Measurements from ENCODE around the gene RGS12. TPM values are rescaled to one million over a fixed set of nuclear protein-coding genes. Genes with fewer than 3 reads are reported as not detected.
A peak's percentile ranks its signal among the peaks of the same experiment; 100 is the strongest.

Gene RGS12
- total RNA-seq, 1 donor from 2014 or later = 28.2 TPM

- H3K4me1 ChIP-seq (ENCODE audit: control insufficient read depth in 3 of 3, insufficient read depth in 3 of 3, low read length in 3 of 3) = peaks cover 0 to 13% (median 0%) of the 10 kb centered on the region in 3 donors
- H3K36me3 ChIP-seq (ENCODE audit: control insufficient read depth in 3 of 3, insufficient read depth in 3 of 3, low read length in 3 of 3) = peaks cover 3 to 14% (median 6%) of the 10 kb centered on the region in 3 donors
- H3K9me3 ChIP-seq (ENCODE audit: control insufficient read depth in 3 of 3, low read length in 3 of 3) = no peaks in the 10 kb centered on the region
- no peak within 1 kb of the TSS for H3K27ac ChIP-seq (ENCODE audit: low read depth, low read length)
- no peaks in the 10 kb centered on the region for H3K27me3 ChIP-seq (ENCODE audit: control insufficient read depth in 3 of 3, insufficient read depth in 3 of 3, low read length in 3 of 3)
- peak within 1 kb of the TSS in 1 of 3 donors; percentile 25 for H3K9ac ChIP-seq (ENCODE audit: low read depth in 1 of 3, low read length in 3 of 3)
- H3K4me3 ChIP-seq (ENCODE audit: low read length in 3 of 3) = no peak within 1 kb of the TSS
Observed at GRCh38 chr4:3248811-3249661, 43.8 kb upstream of the RGS12 start, which contains the start of gene MSANTD1. TSS of gene MSANTD1 (plus strand) at chr4:3249159. CDS start at chr4:3249223, 64 bp downstream.

GRCh38 chr4:3249711-3250437, 42.9 kb upstream of the RGS12 start:
- Histone ChIP-seq H3K9me3 (ENCODE audit: control insufficient read depth in 3 of 3, low read length in 3 of 3) (no peaks in the 10 kb centered on the region), H3K36me3 (ENCODE audit: control insufficient read depth in 3 of 3, insufficient read depth in 3 of 3, low read length in 3 of 3) (peaks cover 3 to 14% (median 5%) of the 10 kb centered on the region in 3 donors), H3K9ac (ENCODE audit: low read depth in 1 of 3, low read length in 3 of 3) (no peak overlapping the region), H3K27ac (ENCODE audit: low read depth, low read length) (no peak overlapping the region), H3K4me3 (ENCODE audit: low read length in 3 of 3) (no peak overlapping the region), H3K27me3 (ENCODE audit: control insufficient read depth in 3 of 3, insufficient read depth in 3 of 3, low read length in 3 of 3) (no peaks in the 10 kb centered on the region), H3K4me1 (ENCODE audit: control insufficient read depth in 3 of 3, insufficient read depth in 3 of 3, low read length in 3 of 3) (peaks cover 0 to 13% (median 0%) of the 10 kb centered on the region in 3 donors)

GRCh38 chr4:3250438-3250955, 42.3 kb upstream of the RGS12 start:
- Histone ChIP-seq H3K27ac (ENCODE audit: low read depth, low read length) (no peak overlapping the region), H3K36me3 (ENCODE audit: control insufficient read depth in 3 of 3, insufficient read depth in 3 of 3, low read length in 3 of 3) (peaks cover 3 to 15% (median 5%) of the 10 kb centered on the region in 3 donors), H3K27me3 (ENCODE audit: control insufficient read depth in 3 of 3, insufficient read depth in 3 of 3, low read length in 3 of 3) (no peaks in the 10 kb centered on the region), H3K4me1 (ENCODE audit: control insufficient read depth in 3 of 3, insufficient read depth in 3 of 3, low read length in 3 of 3) (peaks cover 0 to 13% (median 0%) of the 10 kb centered on the region in 3 donors), H3K9ac (ENCODE audit: low read depth in 1 of 3, low read length in 3 of 3) (no peak overlapping the region), H3K4me3 (ENCODE audit: low read length in 3 of 3) (no peak overlapping the region), H3K9me3 (ENCODE audit: control insufficient read depth in 3 of 3, low read length in 3 of 3) (no peaks in the 10 kb centered on the region)

GRCh38 chr4:3250956-3251690, 41.7 kb upstream of the RGS12 start:
- no peak overlapping the region for H3K27ac ChIP-seq (ENCODE audit: low read depth, low read length)
- no peak overlapping the region for H3K4me3 ChIP-seq (ENCODE audit: low read length in 3 of 3)
- peaks cover 4 to 16% (median 5%) of the 10 kb centered on the region in 3 donors for H3K36me3 ChIP-seq (ENCODE audit: control insufficient read depth in 3 of 3, insufficient read depth in 3 of 3, low read length in 3 of 3)
- H3K27me3 ChIP-seq (ENCODE audit: control insufficient read depth in 3 of 3, insufficient read depth in 3 of 3, low read length in 3 of 3) = no peaks in the 10 kb centered on the region
- no peak overlapping the region for H3K9ac ChIP-seq (ENCODE audit: low read depth in 1 of 3, low read length in 3 of 3)
- no peaks in the 10 kb centered on the region for H3K9me3 ChIP-seq (ENCODE audit: control insufficient read depth in 3 of 3, low read length in 3 of 3)
- H3K4me1 ChIP-seq (ENCODE audit: control insufficient read depth in 3 of 3, insufficient read depth in 3 of 3, low read length in 3 of 3) = peaks cover 0 to 13% (median 0%) of the 10 kb centered on the region in 3 donors

GRCh38 chr4:3251691-3252479, 40.9 kb upstream of the RGS12 start:
- Histone ChIP-seq H3K4me1 (ENCODE audit: control insufficient read depth in 3 of 3, insufficient read depth in 3 of 3, low read length in 3 of 3) (peaks cover 0 to 13% (median 7%) of the 10 kb centered on the region in 3 donors), H3K9ac (ENCODE audit: low read depth in 1 of 3, low read length in 3 of 3) (peak overlapping the region in 1 of 3 donors; percentile 8), H3K27me3 (ENCODE audit: control insufficient read depth in 3 of 3, insufficient read depth in 3 of 3, low read length in 3 of 3) (no peaks in the 10 kb centered on the region), H3K9me3 (ENCODE audit: control insufficient read depth in 3 of 3, low read length in 3 of 3) (no peaks in the 10 kb centered on the region), H3K4me3 (ENCODE audit: low read length in 3 of 3) (no peak overlapping the region), H3K36me3 (ENCODE audit: control insufficient read depth in 3 of 3, insufficient read depth in 3 of 3, low read length in 3 of 3) (peaks cover 4 to 21% (median 5%) of the 10 kb centered on the region in 3 donors), H3K27ac (ENCODE audit: low read depth, low read length) (no peak overlapping the region)

GRCh38 chr4:3252480-3252828, 40.4 kb upstream of the RGS12 start:
- no peak overlapping the region for H3K27ac ChIP-seq (ENCODE audit: low read depth, low read length)
- H3K36me3 ChIP-seq (ENCODE audit: control insufficient read depth in 3 of 3, insufficient read depth in 3 of 3, low read length in 3 of 3) = peaks cover 4 to 21% (median 5%) of the 10 kb centered on the region in 3 donors
- H3K9ac ChIP-seq (ENCODE audit: low read depth in 1 of 3, low read length in 3 of 3) = no peak overlapping the region
- peaks cover 0 to 10% (median 7%) of the 10 kb centered on the region in 3 donors for H3K4me1 ChIP-seq (ENCODE audit: control insufficient read depth in 3 of 3, insufficient read depth in 3 of 3, low read length in 3 of 3)
- no peaks in the 10 kb centered on the region for H3K9me3 ChIP-seq (ENCODE audit: control insufficient read depth in 3 of 3, low read length in 3 of 3)
- H3K4me3 ChIP-seq (ENCODE audit: low read length in 3 of 3) = no peak overlapping the region
- H3K27me3 ChIP-seq (ENCODE audit: control insufficient read depth in 3 of 3, insufficient read depth in 3 of 3, low read length in 3 of 3) = no peaks in the 10 kb centered on the region

GRCh38 chr4:3252831-3253641, 39.8 kb upstream of the RGS12 start:
- no peaks in the 10 kb centered on the region for H3K27me3 ChIP-seq (ENCODE audit: control insufficient read depth in 3 of 3, insufficient read depth in 3 of 3, low read length in 3 of 3)
- H3K27ac ChIP-seq (ENCODE audit: low read depth, low read length) = no peak overlapping the region
- peaks cover 0 to 7% (median 4%) of the 10 kb centered on the region in 3 donors for H3K4me1 ChIP-seq (ENCODE audit: control insufficient read depth in 3 of 3, insufficient read depth in 3 of 3, low read length in 3 of 3)
- H3K36me3 ChIP-seq (ENCODE audit: control insufficient read depth in 3 of 3, insufficient read depth in 3 of 3, low read length in 3 of 3) = peaks cover 4 to 21% (median 5%) of the 10 kb centered on the region in 3 donors
- H3K4me3 ChIP-seq (ENCODE audit: low read length in 3 of 3) = no peak overlapping the region
- no peak overlapping the region for H3K9ac ChIP-seq (ENCODE audit: low read depth in 1 of 3, low read length in 3 of 3)
- H3K9me3 ChIP-seq (ENCODE audit: control insufficient read depth in 3 of 3, low read length in 3 of 3) = no peaks in the 10 kb centered on the region

- H3K27me3 ChIP-seq (ENCODE audit: control insufficient read depth in 3 of 3, insufficient read depth in 3 of 3, low read length in 3 of 3) = no peaks in the 10 kb centered on the region
- H3K4me1 ChIP-seq (ENCODE audit: control insufficient read depth in 3 of 3, insufficient read depth in 3 of 3, low read length in 3 of 3) = peaks cover 0 to 7% (median 4%) of the 10 kb centered on the region in 3 donors
- no peak overlapping the region for H3K4me3 ChIP-seq (ENCODE audit: low read length in 3 of 3)
- peaks cover 4 to 21% (median 5%) of the 10 kb centered on the region in 3 donors for H3K36me3 ChIP-seq (ENCODE audit: control insufficient read depth in 3 of 3, insufficient read depth in 3 of 3, low read length in 3 of 3)
- no peaks in the 10 kb centered on the region for H3K9me3 ChIP-seq (ENCODE audit: control insufficient read depth in 3 of 3, low read length in 3 of 3)
- no peak overlapping the region for H3K27ac ChIP-seq (ENCODE audit: low read depth, low read length)
- no peak overlapping the region for H3K9ac ChIP-seq (ENCODE audit: low read depth in 1 of 3, low read length in 3 of 3)
Observed at GRCh38 chr4:3253808-3254207, 39.0 kb upstream of the RGS12 start.

Measured in skeletal muscle tissue (tissue), 4 donors.